GM19324 (cell line): ENCODE measurements around the gene ATIC.

Experiments used
- ATAC-seq: cut with Tn5 transposase; IDR thresholded peaks from one replicate; pipeline ENCODE4 v1.9.1; 2021; ENCODE audit warnings: mild to moderate bottlenecking, moderate library complexity; ENCODE audit not compliant: unreplicated experiment, low FRiP score

Gene ATIC

GRCh38 chr2:215395687-215396460 is 84.0 kb downstream of the ATIC start:
- ATAC-seq: no peak

- no peak for ATAC-seq
These were observed 84.9 kb downstream of the ATIC start for GRCh38 chr2:215396595-215397313.

GRCh38 chr2:215397632-215398341 is 85.9 kb downstream of the ATIC start:
- no peak for ATAC-seq

- no peak for ATAC-seq
These were observed 87.3 kb downstream of the ATIC start for GRCh38 chr2:215399067-215399716.
